NCI-H1092 (cell line): Measurements from ENCODE around the gene IL22RA1.

ENCODE experiments used
- DNase-seq: peaks from one replicate; lab custom pipeline; 2025; lab: John Stamatoyannopoulos, UW

IL22RA1 gene

GRCh38 chr1:24111996-24112779 lies 30.8 kb downstream of the IL22RA1 start, which contains the start of gene MYOM3:
Gene MYOM3 (minus strand): TSS chr1:24112135. CDS start chr1:24108636, 3,499 bp downstream.
- peak; percentile 29 for DNase-seq

GRCh38 chr1:24111262-24111995 lies 31.5 kb downstream of the IL22RA1 start:
- DNase-seq: no peak

DNA sequence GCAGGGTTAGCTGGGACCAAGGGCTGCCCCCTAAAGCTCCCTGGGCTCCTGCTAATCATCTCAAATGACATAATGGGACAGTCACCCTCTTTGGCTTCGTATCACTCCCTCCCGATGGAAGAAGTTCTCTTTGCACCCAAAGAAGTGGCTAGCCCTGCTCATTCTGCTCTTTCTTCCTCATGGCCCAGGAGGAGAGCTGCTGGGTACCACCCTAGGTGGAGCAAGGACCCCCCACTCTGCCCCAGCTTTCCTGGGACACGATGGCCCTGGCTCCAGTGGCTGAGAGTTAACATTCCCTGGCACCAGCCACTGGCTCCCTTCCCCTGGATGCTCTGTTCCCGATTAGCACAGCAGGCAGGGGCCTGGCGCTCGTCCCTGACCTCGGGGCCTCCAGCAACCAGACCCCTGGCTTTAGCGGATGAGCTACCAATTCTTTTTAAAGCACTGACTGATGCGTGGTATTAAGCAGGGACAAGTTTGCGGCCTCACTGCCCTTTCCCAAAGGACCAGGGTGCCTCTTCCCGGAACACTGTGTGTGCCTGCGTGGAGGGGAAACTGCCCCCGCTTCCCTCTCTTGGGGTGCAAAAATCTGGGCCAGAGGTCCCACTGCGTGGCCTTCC lies 32.2 kb downstream of the IL22RA1 start:
- DNase-seq: no peak

GRCh38 chr1:24109686-24110475 lies 33.1 kb downstream of the IL22RA1 start:
- DNase-seq: no peak

GRCh38 chr1:24109166-24109483 lies 33.8 kb downstream of the IL22RA1 start:
- DNase-seq: no peak

GRCh38 chr1:24108334-24109165 lies 34.4 kb downstream of the IL22RA1 start:
- no peak for DNase-seq

DNA sequence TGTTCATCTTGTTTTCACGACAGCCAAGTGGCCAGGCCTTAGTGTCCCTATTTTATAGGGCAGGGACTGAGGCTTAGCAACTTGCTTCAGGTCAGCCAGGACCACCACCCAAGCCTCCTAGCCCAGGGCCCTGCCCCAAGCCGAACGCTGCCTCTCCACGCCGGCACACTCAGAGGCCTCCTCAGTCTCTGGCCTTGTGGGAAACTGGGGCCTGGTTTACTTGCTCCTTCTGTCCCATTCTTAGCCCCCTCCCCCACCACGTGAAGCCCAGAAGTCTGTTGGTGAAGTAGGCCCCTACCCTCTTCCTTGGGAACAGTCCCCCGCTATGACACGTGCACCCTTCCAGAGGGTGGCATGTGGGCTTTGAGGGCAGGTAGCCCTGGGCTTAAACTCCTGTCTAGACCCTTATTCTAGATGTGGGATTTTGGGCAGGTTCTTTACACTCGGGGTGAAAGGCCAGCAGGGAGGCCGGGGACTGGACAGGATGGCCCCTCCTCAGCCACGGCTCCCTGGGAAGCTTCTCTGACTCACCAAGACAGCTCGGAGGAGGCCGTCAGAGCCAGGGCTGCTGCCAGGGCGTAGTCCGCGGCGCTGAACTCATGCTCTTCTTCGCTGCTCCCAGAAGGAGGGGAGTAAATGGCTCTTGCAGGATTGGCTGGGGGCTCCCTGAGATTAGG lies 35.3 kb downstream of the IL22RA1 start:
- no peak for DNase-seq

- no peak for DNase-seq
These were observed 37.4 kb downstream of the IL22RA1 start for GRCh38 chr1:24105368-24106160.

GRCh38 chr1:24104854-24105253 lies 38.1 kb downstream of the IL22RA1 start:
- DNase-seq: no peak

GRCh38 chr1:24103879-24104278 lies 39.1 kb downstream of the IL22RA1 start:
- DNase-seq: no peak

- no peak for DNase-seq
These were observed 39.5 kb downstream of the IL22RA1 start for GRCh38 chr1:24103408-24103807.

- no peak for DNase-seq
These were observed 40.0 kb downstream of the IL22RA1 start for GRCh38 chr1:24102961-24103360.

DNA sequence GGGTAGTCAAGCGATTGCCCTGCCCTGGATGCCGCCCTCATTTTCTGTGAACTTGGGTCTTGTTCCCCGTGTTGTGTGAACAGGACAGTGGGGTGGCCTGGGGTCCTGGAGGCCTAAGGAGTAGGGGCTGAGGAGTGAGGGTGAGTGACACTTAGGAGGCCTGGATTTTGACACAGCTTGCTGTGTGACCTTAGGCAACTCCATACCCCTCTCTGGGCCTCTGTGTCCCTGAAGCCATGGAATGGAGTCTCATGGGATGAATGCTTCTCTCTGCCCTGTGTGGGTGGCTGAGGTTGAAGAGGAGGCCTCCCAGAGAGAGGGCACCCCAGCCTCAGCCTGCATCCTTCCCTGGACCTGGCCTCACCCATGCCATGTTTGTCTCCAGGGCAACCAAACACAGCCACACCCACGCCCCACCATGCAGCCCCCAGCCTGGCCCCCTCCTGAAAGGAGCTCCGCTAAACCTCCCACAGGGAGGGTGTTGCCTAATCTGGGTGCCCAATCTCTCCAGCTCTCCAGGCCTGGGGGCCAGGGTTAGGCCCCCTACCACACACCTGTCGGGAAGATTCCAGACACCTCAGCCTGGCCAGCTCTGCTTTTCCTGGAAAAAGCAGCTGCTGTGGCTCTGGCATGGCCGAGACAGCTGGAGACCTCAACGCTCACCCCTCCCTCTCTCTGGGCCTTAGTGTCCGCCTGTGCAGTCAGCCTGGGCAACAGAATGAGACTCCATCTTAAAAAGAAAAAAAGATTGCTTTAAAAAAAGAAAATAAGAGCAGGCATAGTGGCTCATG lies 40.9 kb downstream of the IL22RA1 start:
- DNase-seq: no peak

DNA sequence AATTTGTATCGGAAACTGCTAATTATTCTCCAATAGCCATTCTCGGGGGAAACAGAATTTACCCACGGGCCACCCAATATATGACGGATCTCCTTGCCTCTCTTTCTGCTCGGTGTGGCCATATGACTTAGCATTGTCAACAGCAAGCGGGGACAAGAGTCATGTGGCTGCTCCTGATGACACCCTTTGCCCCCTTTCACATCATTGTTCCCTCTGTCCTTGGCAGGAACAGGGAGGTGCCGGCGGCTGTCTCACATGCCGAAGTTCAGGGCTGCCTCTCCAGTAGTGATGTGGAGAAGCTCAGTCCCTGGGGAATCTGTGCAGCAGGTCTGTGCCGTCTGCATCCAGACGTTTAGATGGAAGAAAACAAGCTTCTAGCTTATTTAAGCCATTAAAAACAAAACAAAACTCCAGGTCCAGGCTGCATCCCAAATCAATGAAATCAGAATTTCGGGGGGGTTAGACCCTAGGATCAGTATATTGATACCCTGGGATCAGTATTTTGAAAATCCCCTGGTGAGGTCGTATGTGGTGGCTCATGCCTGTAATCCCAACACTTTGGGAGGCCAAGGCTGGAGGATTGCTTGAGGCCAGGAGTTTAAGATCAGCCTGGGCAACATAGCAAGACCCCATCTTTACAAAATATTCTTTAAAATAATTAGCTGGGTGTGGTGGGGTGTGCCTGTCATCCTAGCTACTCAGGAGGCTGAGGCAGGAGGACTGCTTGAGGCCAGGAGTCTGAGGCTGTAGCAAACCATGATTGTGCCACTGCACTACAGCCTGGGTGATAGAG lies 41.8 kb downstream of the IL22RA1 start:
- DNase-seq: no peak

- DNase-seq: no peak
These were observed 43.8 kb downstream of the IL22RA1 start for GRCh38 chr1:24098943-24099638.

DNA sequence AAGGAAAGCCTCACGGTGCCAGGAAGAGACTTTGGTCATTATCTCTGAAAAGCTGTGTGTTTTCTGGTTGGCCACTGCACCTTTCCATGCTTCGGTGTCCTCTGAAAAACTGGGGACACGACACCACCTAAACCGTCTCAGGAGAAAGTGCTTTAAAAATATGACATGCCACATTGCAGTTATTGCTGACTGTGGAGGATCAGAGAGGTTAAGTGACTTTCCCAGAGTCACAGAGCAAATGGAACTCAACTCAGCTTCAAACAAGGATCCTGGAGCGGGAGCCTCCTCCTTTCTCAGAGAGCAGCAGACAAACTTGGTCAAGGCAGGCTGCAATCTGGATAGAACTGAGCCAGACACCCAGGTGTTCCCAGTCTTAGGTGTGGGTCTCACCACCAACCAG lies 44.8 kb downstream of the IL22RA1 start:
- no peak for DNase-seq

DNA sequence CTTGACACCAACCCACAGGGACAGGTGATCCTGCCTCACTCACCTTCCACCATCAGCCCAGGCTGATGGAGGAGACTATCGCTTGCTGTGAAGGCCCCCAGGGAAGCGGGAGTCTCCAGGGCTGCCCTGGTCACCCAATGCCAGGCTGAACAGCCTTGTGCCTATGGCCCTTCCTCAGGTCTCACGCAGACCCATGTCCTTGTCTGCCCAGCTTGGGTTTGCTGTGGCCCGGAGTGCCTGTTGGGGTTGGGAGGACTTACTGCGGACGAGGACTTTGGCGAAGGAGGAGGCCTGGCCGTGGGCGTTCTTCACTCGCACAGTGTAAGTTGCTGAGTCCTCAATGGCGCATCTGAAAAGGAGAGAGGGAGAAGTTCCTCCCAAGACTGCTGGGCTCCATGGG lies 45.3 kb downstream of the IL22RA1 start:
- DNase-seq: no peak

DNA sequence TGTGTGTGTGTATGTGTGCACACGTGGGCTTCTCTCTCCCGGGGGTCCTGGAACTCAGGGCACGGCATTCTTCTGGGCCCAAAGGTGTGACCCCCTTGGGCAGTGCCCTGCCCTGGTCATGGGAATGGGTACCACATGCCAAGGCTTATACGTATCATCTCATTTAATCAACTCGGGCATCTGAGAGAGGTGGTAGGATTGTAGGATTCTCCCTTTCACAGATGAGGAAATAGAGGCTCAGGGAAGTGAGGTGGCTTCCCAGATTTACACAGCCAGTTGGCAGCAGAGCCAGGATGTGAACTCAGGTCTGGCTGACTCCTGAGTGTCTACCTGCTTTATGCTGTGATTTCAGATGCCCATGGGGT lies 46.2 kb downstream of the IL22RA1 start:
- no peak for DNase-seq
